Esophagus mucosa (tissue), 1 donor: ENCODE measurements around the gene TMED10. TPM values are rescaled to one million over a fixed set of nuclear protein-coding genes. Genes with fewer than 3 reads are reported as not detected.
A peak's percentile ranks its signal among the peaks of the same experiment; 100 is the strongest.
"Not testable (repeated sequence)": the region's sequence is repeated elsewhere in the genome, so short reads cannot be mapped to it uniquely, and the experiment has no call there.

Source experiments
- ATAC-seq: fragments of 200-7000 bp; cut with Tn5 transposase; one replicate; pipeline ENCODE4 v1.9.1; 2020
- total RNA-seq: library from RNA; stranded (reverse); gene quantifications from one replicate; pipeline ENCODE4 v1.2.4, GENCODE V29; 2023
- donor health status: DM: yes; HTN: yes; CAD: no.

TMED10 gene
- total RNA-seq, 1 donor from 2014 or later: 293 TPM

DNA sequence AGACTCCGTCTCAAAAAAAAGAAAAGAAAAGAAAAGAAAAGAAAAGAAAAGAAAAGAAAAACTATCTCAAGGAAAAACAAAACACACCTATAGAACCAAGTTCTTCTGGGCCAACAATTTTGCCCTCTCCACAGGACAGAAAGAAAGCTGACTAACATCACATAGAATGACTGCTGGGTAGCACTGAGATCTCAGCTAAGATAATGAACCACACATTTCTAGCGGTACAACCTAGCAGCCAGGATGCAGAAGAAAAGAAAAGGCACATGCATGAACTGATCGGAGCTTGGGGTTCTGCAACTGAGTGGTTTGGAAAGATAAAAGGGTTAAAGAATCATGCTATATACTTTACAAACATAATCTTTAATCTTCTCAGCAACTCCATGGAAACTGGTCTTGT is 19.5 kb downstream of the TMED10 start:
- ATAC-seq: peak; percentile 22

DNA sequence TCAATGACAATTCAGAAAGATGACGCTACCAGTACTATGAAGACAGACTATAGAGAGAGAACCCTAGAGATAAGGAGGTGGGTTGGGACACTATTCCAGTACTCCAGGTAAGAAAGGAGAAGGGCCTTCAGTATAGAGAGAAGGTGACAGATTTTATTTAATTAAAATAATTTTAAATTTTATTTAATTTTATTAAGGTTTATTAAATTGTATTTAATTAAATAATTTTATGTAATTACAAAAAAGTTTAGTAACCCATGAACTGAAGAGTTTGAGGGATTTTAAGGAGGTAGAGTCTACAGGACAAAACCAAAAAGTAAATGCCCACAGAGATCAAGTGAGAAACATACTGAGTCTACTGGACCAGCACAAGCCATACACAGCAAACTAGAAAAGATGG is 20.3 kb downstream of the TMED10 start:
- no peak for ATAC-seq

- ATAC-seq: no peak
These were observed 21.2 kb downstream of the TMED10 start for GRCh38 chr14:75155169-75155568.

DNA sequence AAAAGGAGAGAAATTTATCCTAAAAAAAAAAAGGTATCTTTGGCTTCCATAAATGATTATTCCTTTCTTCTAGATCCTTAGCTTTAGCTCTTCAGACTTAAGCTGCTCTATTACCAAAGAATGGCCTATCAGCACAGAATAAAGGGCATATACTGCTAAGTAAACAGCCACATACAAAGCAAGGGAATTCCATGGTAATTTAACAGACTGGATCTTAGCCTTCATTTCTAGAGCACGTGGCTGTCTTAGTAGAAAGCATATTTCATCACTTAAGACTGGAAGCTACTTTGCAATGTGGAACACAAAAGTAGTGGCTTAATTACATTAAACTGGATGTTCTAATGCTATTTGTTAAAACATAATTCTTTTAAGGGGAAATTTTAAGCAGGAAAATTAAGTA is 23.1 kb downstream of the TMED10 start:
- ATAC-seq: no peak

GRCh38 chr14:75151851-75152250 is 24.6 kb downstream of the TMED10 start:
- ATAC-seq: no peak

- ATAC-seq: not testable (repeated sequence)
These were observed 25.8 kb downstream of the TMED10 start for GRCh38 chr14:75150637-75151036.

GRCh38 chr14:75150150-75150549 is 26.3 kb downstream of the TMED10 start:
- ATAC-seq: peak; percentile 45

- ATAC-seq: peak; percentile 85
These were observed 28.9 kb downstream of the TMED10 start for GRCh38 chr14:75147423-75148071.

DNA sequence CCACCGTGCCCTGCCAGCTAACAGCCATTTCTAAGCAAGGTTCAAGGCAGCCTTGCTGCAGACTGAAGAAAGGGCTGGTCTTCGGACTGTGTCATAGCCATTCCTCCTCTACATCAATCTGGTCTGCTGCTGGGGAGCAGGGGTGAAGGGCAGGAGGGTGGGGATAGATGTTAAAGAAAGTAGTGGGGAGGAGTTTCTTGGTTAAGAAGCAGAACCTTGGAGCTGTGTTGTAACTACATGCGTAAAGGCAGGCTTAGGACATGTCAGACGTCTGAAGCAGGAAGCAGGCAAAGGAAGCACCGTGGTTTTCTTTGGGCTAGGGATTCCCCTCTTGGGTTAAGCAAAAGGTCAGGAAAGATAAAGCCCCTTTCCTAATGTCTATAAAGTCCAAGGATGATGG is 31.5 kb downstream of the TMED10 start:
- peak; percentile 55 for ATAC-seq

- ATAC-seq: no peak
These were observed 32.5 kb downstream of the TMED10 start for GRCh38 chr14:75143761-75144527.

DNA sequence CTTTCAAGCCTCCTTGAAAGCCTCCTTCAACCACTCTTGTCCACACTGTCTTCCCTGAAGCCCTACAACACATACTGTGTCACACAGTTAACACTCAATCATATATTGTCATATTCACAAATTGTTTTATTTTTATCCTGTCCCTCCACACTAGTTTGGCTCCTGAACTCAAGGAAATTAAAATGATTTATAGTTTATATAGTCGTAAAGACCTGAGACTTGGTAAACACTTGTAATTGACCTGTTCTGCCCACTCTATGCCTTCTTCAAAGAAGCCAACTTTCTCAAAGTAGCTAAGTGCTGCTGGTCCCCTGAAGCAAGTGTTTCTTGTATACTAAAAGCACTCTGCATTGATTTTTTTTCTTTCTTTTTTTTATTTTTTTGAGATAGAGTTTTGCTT is 33.9 kb downstream of the TMED10 start:
- no peak for ATAC-seq

- no peak for ATAC-seq
These were observed 34.4 kb downstream of the TMED10 start for GRCh38 chr14:75141967-75142366.

GRCh38 chr14:75141062-75141461 is 35.4 kb downstream of the TMED10 start:
- no peak for ATAC-seq

GRCh38 chr14:75140620-75141019 is 35.8 kb downstream of the TMED10 start:
- ATAC-seq: no peak

GRCh38 chr14:75139185-75139584 is 37.2 kb downstream of the TMED10 start:
- no peak for ATAC-seq

- ATAC-seq: no peak
These were observed 37.9 kb downstream of the TMED10 start for GRCh38 chr14:75138492-75138891.

DNA sequence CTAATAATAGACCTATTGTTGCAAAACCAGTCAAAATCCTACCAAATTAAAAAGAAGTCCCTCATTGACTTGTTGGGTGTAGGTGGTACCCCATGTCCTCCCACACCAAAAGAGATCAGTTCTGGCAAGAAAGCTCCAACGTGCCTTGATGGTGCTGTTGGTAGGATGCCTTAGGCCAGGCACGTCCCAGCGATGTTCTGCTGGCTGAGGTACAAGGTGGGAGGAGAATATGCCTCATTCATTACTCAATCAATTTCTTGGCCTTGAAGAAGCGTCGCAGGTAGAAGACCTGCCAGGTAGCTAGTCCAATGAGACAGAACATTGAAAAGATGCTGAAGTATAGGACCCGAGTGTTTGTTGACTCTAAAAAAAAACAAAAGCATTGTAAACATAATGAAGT is 41.8 kb downstream of the TMED10 start:
- ATAC-seq: peak; percentile 74

- ATAC-seq: no peak
These were observed 42.8 kb downstream of the TMED10 start for GRCh38 chr14:75133597-75133996.

DNA sequence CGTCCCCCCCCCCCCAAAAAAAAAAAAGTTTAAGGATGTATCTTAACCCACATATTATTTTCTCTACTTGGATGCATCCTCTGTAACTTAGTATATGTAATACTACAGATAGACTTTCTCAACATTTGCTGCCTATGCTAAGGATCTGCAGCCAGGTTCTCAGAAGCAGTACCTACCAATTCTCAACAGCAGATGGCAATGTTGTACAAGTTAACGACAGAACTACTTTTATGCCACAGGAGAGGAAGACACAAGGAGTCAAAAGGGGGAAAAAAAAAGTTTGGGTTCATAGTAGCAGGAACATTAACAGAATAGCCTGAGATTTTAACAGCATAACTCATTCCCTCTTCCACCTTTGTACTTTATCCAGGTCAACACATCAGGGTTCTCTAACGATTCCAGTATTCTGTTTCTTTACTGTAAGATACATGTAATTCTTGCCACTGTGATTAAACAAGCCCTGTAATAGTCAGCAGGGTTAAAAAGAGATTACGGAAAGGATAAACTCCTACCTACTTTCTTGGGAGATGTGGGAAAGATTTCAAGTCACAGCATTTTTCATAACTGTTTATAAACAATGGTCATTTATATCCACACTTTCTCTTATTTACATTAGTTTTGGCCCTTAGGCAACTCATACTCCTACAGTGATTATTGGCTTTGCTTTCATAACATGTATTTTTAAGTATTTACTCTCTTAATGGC is 43.9 kb downstream of the TMED10 start:
- ATAC-seq: peak; percentile 77

- no peak for ATAC-seq
These were observed 47.8 kb downstream of the TMED10 start for GRCh38 chr14:75128596-75128990.

DNA sequence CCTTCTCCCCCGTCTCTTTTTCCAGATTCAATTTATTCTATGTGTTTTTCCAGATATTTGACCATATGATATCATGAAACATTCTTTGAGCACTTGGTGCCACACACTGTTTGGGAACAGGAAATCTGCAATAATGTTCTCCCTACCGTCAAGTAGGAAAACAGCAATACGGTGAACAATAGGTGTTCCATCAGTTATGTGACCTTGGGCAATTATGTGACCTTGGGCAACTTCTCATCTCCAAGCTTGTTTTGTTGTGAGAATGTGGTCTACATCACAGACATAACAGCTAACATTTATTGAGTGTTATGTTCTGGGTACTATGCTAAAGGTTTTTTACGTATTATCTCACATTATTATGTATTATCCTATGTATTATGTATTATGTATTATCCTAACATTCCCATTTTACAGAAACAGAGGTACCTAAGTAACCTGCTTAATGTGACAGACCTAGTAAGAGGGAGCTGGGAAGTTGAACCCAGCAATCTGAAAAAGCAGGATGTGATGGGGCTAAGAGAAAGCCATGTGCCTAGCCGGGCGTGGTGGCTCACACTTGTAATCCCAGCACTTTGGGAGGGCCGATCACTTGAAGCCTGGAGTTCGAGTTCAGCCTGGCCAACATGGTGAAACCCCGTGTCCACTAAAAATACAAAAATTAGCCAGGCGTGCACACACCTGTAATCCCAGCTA is 48.4 kb downstream of the TMED10 start:
- ATAC-seq: no peak

- ATAC-seq: peak; percentile 33
These were observed 49.0 kb downstream of the TMED10 start for GRCh38 chr14:75127474-75127820.
